ENCODE results near the gene MRPL16.
A peak's percentile ranks its signal among the peaks of the same experiment; 100 is the strongest.

The MRPL16 gene

GRCh38 chr11:59810911-59811259 is 307 bp upstream of the MRPL16 start:
- Histone ChIP-seq H3K36me3 (ENCODE audit: control insufficient read depth, insufficient read depth, low read length) (peaks cover 33% of the 10 kb centered on the region), H3K9ac (ENCODE audit: low read length) (peak overlapping the region; percentile 51), H3K27me3 (ENCODE audit: control insufficient read depth, insufficient read depth, low read length) (no peaks in the 10 kb centered on the region), H3K4me1 (ENCODE audit: control insufficient read depth, insufficient read depth, low read length) (peaks cover 21% of the 10 kb centered on the region), H3K27ac (ENCODE audit: low read depth, low read length) (peak overlapping the region; percentile 49), H3K9me3 (ENCODE audit: control insufficient read depth, insufficient read depth, low read depth, low read length) (no peaks in the 10 kb centered on the region), H3K4me3 (ENCODE audit: low read depth, low read length) (peak overlapping the region; percentile 99)

- Histone ChIP-seq H3K9ac (ENCODE audit: low read length) (no peak overlapping the region), H3K9me3 (ENCODE audit: control insufficient read depth, insufficient read depth, low read depth, low read length) (no peaks in the 10 kb centered on the region), H3K27ac (ENCODE audit: low read depth, low read length) (no peak overlapping the region), H3K4me1 (ENCODE audit: control insufficient read depth, insufficient read depth, low read length) (peaks cover 6% of the 10 kb centered on the region), H3K36me3 (ENCODE audit: control insufficient read depth, insufficient read depth, low read length) (peaks cover 62% of the 10 kb centered on the region), H3K27me3 (ENCODE audit: control insufficient read depth, insufficient read depth, low read length) (no peaks in the 10 kb centered on the region), H3K4me3 (ENCODE audit: low read depth, low read length) (no peak overlapping the region)
These were observed 3.4 kb downstream of the MRPL16 start for GRCh38 chr11:59807047-59807610.

GRCh38 chr11:59804061-59804460 is 6.5 kb downstream of the MRPL16 start:
- Histone ChIP-seq H3K9ac (ENCODE audit: low read length) (no peak overlapping the region), H3K27me3 (ENCODE audit: control insufficient read depth, insufficient read depth, low read length) (no peaks in the 10 kb centered on the region), H3K9me3 (ENCODE audit: control insufficient read depth, insufficient read depth, low read depth, low read length) (no peaks in the 10 kb centered on the region), H3K4me3 (ENCODE audit: low read depth, low read length) (no peak overlapping the region), H3K4me1 (ENCODE audit: control insufficient read depth, insufficient read depth, low read length) (no peaks in the 10 kb centered on the region), H3K27ac (ENCODE audit: low read depth, low read length) (no peak overlapping the region), H3K36me3 (ENCODE audit: control insufficient read depth, insufficient read depth, low read length) (peaks cover 83% of the 10 kb centered on the region)

GRCh38 chr11:59802639-59803176 is 7.9 kb downstream of the MRPL16 start:
- H3K9ac ChIP-seq (ENCODE audit: low read length), result no peak overlapping the region
- no peaks in the 10 kb centered on the region for H3K27me3 ChIP-seq (ENCODE audit: control insufficient read depth, insufficient read depth, low read length)
- H3K9me3 ChIP-seq (ENCODE audit: control insufficient read depth, insufficient read depth, low read depth, low read length), result no peaks in the 10 kb centered on the region
- H3K4me3 ChIP-seq (ENCODE audit: low read depth, low read length), result no peak overlapping the region
- H3K4me1 ChIP-seq (ENCODE audit: control insufficient read depth, insufficient read depth, low read length), result no peaks in the 10 kb centered on the region
- H3K36me3 ChIP-seq (ENCODE audit: control insufficient read depth, insufficient read depth, low read length), result peaks cover 75% of the 10 kb centered on the region
- no peak overlapping the region for H3K27ac ChIP-seq (ENCODE audit: low read depth, low read length)

- Histone ChIP-seq H3K36me3 (ENCODE audit: control insufficient read depth, insufficient read depth, low read length) (peaks cover 75% of the 10 kb centered on the region), H3K9me3 (ENCODE audit: control insufficient read depth, insufficient read depth, low read depth, low read length) (no peaks in the 10 kb centered on the region), H3K27ac (ENCODE audit: low read depth, low read length) (no peak overlapping the region), H3K27me3 (ENCODE audit: control insufficient read depth, insufficient read depth, low read length) (no peaks in the 10 kb centered on the region), H3K4me3 (ENCODE audit: low read depth, low read length) (no peak overlapping the region), H3K9ac (ENCODE audit: low read length) (no peak overlapping the region), H3K4me1 (ENCODE audit: control insufficient read depth, insufficient read depth, low read length) (no peaks in the 10 kb centered on the region)
These were observed 8.5 kb downstream of the MRPL16 start for GRCh38 chr11:59801981-59802638.

GRCh38 chr11:59801160-59801706 is 9.3 kb downstream of the MRPL16 start:
- Histone ChIP-seq H3K9me3 (ENCODE audit: control insufficient read depth, insufficient read depth, low read depth, low read length) (no peaks in the 10 kb centered on the region), H3K36me3 (ENCODE audit: control insufficient read depth, insufficient read depth, low read length) (peaks cover 74% of the 10 kb centered on the region), H3K4me3 (ENCODE audit: low read depth, low read length) (no peak overlapping the region), H3K27ac (ENCODE audit: low read depth, low read length) (no peak overlapping the region), H3K27me3 (ENCODE audit: control insufficient read depth, insufficient read depth, low read length) (no peaks in the 10 kb centered on the region), H3K9ac (ENCODE audit: low read length) (no peak overlapping the region), H3K4me1 (ENCODE audit: control insufficient read depth, insufficient read depth, low read length) (no peaks in the 10 kb centered on the region)

GRCh38 chr11:59800390-59801025 is 10.1 kb downstream of the MRPL16 start:
- Histone ChIP-seq H3K9me3 (ENCODE audit: control insufficient read depth, insufficient read depth, low read depth, low read length) (no peaks in the 10 kb centered on the region), H3K9ac (ENCODE audit: low read length) (no peak overlapping the region), H3K27ac (ENCODE audit: low read depth, low read length) (no peak overlapping the region), H3K4me3 (ENCODE audit: low read depth, low read length) (no peak overlapping the region), H3K36me3 (ENCODE audit: control insufficient read depth, insufficient read depth, low read length) (peaks cover 74% of the 10 kb centered on the region), H3K4me1 (ENCODE audit: control insufficient read depth, insufficient read depth, low read length) (no peaks in the 10 kb centered on the region), H3K27me3 (ENCODE audit: control insufficient read depth, insufficient read depth, low read length) (no peaks in the 10 kb centered on the region)

- H3K4me1 ChIP-seq (ENCODE audit: control insufficient read depth, insufficient read depth, low read length), result no peaks in the 10 kb centered on the region
- H3K36me3 ChIP-seq (ENCODE audit: control insufficient read depth, insufficient read depth, low read length), result peaks cover 90% of the 10 kb centered on the region
- H3K27me3 ChIP-seq (ENCODE audit: control insufficient read depth, insufficient read depth, low read length), result no peaks in the 10 kb centered on the region
- no peak overlapping the region for H3K27ac ChIP-seq (ENCODE audit: low read depth, low read length)
- no peak overlapping the region for H3K4me3 ChIP-seq (ENCODE audit: low read depth, low read length)
- no peak overlapping the region for H3K9ac ChIP-seq (ENCODE audit: low read length)
- no peaks in the 10 kb centered on the region for H3K9me3 ChIP-seq (ENCODE audit: control insufficient read depth, insufficient read depth, low read depth, low read length)
These were observed 16.2 kb downstream of the MRPL16 start for GRCh38 chr11:59794417-59794816.

- Histone ChIP-seq H3K9me3 (ENCODE audit: control insufficient read depth, insufficient read depth, low read depth, low read length) (no peaks in the 10 kb centered on the region), H3K27me3 (ENCODE audit: control insufficient read depth, insufficient read depth, low read length) (no peaks in the 10 kb centered on the region), H3K36me3 (ENCODE audit: control insufficient read depth, insufficient read depth, low read length) (peaks cover 96% of the 10 kb centered on the region), H3K27ac (ENCODE audit: low read depth, low read length) (no peak overlapping the region), H3K4me1 (ENCODE audit: control insufficient read depth, insufficient read depth, low read length) (no peaks in the 10 kb centered on the region; the same call in 1 of the 2 replicates), H3K9ac (ENCODE audit: low read length) (no peak overlapping the region), H3K4me3 (ENCODE audit: low read depth, low read length) (no peak overlapping the region)
These were observed 18.1 kb downstream of the MRPL16 start for GRCh38 chr11:59792507-59792906.

GRCh38 chr11:59791639-59792038 is 18.9 kb downstream of the MRPL16 start:
- Histone ChIP-seq H3K4me1 (ENCODE audit: control insufficient read depth, insufficient read depth, low read length) (no peaks in the 10 kb centered on the region; the same call in 1 of the 2 replicates), H3K36me3 (ENCODE audit: control insufficient read depth, insufficient read depth, low read length) (peaks cover 95% of the 10 kb centered on the region), H3K4me3 (ENCODE audit: low read depth, low read length) (no peak overlapping the region), H3K9ac (ENCODE audit: low read length) (no peak overlapping the region), H3K9me3 (ENCODE audit: control insufficient read depth, insufficient read depth, low read depth, low read length) (no peaks in the 10 kb centered on the region), H3K27me3 (ENCODE audit: control insufficient read depth, insufficient read depth, low read length) (no peaks in the 10 kb centered on the region), H3K27ac (ENCODE audit: low read depth, low read length) (no peak overlapping the region)

- H3K27ac ChIP-seq (ENCODE audit: low read depth, low read length), result no peak overlapping the region
- no peak overlapping the region for H3K4me3 ChIP-seq (ENCODE audit: low read depth, low read length)
- H3K9me3 ChIP-seq (ENCODE audit: control insufficient read depth, insufficient read depth, low read depth, low read length), result peaks cover 4% of the 10 kb centered on the region; the same call in 1 of the 2 replicates
- H3K4me1 ChIP-seq (ENCODE audit: control insufficient read depth, insufficient read depth, low read length), result no peaks in the 10 kb centered on the region; the same call in 1 of the 2 replicates
- H3K27me3 ChIP-seq (ENCODE audit: control insufficient read depth, insufficient read depth, low read length), result no peaks in the 10 kb centered on the region
- H3K9ac ChIP-seq (ENCODE audit: low read length), result no peak overlapping the region
- peaks cover 77% of the 10 kb centered on the region for H3K36me3 ChIP-seq (ENCODE audit: control insufficient read depth, insufficient read depth, low read length)
These were observed 22.8 kb downstream of the MRPL16 start for GRCh38 chr11:59787816-59788215.

Measured in HUES6 (cell line).